HepG2 (cell line): ENCODE results near the gene COPS4. TPM values are rescaled to one million over a fixed set of nuclear protein-coding genes. Genes with fewer than 3 reads are reported as not detected.
A peak's percentile ranks its signal among the peaks of the same experiment; 100 is the strongest.

Experiments used
- AGO1 ChIP-seq: fragments of 200-400 bp; formaldehyde crosslinking; IDR thresholded peaks from 2 replicates; pipeline ENCODE4 v1.6.1; 2017; ENCODE audit warnings: mild to moderate bottlenecking, low read depth, low read length, moderate library complexity; ENCODE audit not compliant: poor library complexity, severe bottlenecking
- ATF7 ChIP-seq, 2 experiments: fragments of 450-650 bp in 1 of 2; sonication (generic) in 1 of 2; formaldehyde crosslinking in 1 of 2; IDR thresholded peaks; 2 replicates each; pipeline versions ENCODE4 v1.4.0 to v1.6.1; 2016 to 2020; ENCODE audit warnings: antibody characterized with exemption in 1 of 2, mild to moderate bottlenecking in 1 of 2, missing genetic modification reagents in 1 of 2
- ATM ChIP-seq: fragments of 450-650 bp; IDR thresholded peaks from 2 replicates; pipeline ENCODE4 v1.7.1; 2017; ENCODE audit warnings: mild to moderate bottlenecking, borderline replicate concordance
- EED ChIP-seq: sonication (generic); formaldehyde crosslinking; IDR thresholded peaks from 2 replicates; pipeline ENCODE4 v1.5.0; 2020; ENCODE audit warnings: mild to moderate bottlenecking, missing genetic modification reagents
- MTF1 ChIP-seq: sonication (generic); formaldehyde crosslinking; IDR thresholded peaks from 2 replicates; pipeline ENCODE4 v1.5.0; 2020; ENCODE audit warnings: missing genetic modification reagents
- NFRKB ChIP-seq: fragments of 450-650 bp; IDR thresholded peaks from 2 replicates; pipeline ENCODE4 v1.6.1; 2017
- NKX3-1 ChIP-seq: sonication (generic); formaldehyde crosslinking; IDR thresholded peaks from 2 replicates; pipeline ENCODE4 v1.5.0; 2020; ENCODE audit warnings: missing genetic modification reagents
- NRL ChIP-seq: sonication (generic); formaldehyde crosslinking; IDR thresholded peaks from 2 replicates; pipeline ENCODE4 v1.5.0; 2020; ENCODE audit warnings: missing genetic modification reagents, mild to moderate bottlenecking, moderate library complexity, borderline replicate concordance
- PCBP2 ChIP-seq: fragments of 200-400 bp; formaldehyde crosslinking; optimal IDR thresholded peaks from 2 replicates; pipeline ENCODE3; 2018; ENCODE audit warnings: low read length, low read depth; ENCODE audit not compliant: poor library complexity, severe bottlenecking
- RBM22 ChIP-seq: fragments of 200-400 bp; formaldehyde crosslinking; optimal IDR thresholded peaks from 2 replicates; pipeline ENCODE3; 2017; ENCODE audit warnings: mild to moderate bottlenecking, low read length, moderate library complexity
- TAF1 ChIP-seq: sonication (generic); formaldehyde crosslinking; IDR thresholded peaks from 2 replicates; pipeline ENCODE4 v1.4.0; 2020; ENCODE audit warnings: missing genetic modification reagents
- U2AF2 ChIP-seq: fragments of 200-400 bp; formaldehyde crosslinking; IDR thresholded peaks from 2 replicates; pipeline ENCODE4 v1.6.1; 2017; ENCODE audit warnings: low read depth, mild to moderate bottlenecking, low read length
- YEATS2 ChIP-seq: sonication (generic); formaldehyde crosslinking; IDR thresholded peaks from 2 replicates; pipeline ENCODE4 v1.4.0; 2020; ENCODE audit warnings: missing genetic modification reagents, borderline replicate concordance
- ZBTB8A ChIP-seq: sonication (generic); formaldehyde crosslinking; IDR thresholded peaks from 2 replicates; pipeline ENCODE4 v1.4.0; 2020; ENCODE audit warnings: mild to moderate bottlenecking, low read depth, missing genetic modification reagents, borderline replicate concordance
- ZFP1 ChIP-seq: IDR thresholded peaks from 2 replicates; pipeline ENCODE4 v1.6.1; 2016
- ZIK1 ChIP-seq: sonication (generic); formaldehyde crosslinking; IDR thresholded peaks from 2 replicates; pipeline ENCODE4 v1.5.0; 2020; ENCODE audit warnings: mild to moderate bottlenecking, low read depth, missing genetic modification reagents, borderline replicate concordance
- ZNF101 ChIP-seq: sonication (generic); formaldehyde crosslinking; IDR thresholded peaks from 2 replicates; pipeline ENCODE4 v1.4.0; 2020; ENCODE audit warnings: mild to moderate bottlenecking, low read depth, missing genetic modification reagents, borderline replicate concordance
- ZNF816 ChIP-seq: sonication (generic); formaldehyde crosslinking; IDR thresholded peaks from 2 replicates; pipeline ENCODE4 v1.8.0; 2022; ENCODE audit warnings: missing genetic modification reagents, mild to moderate bottlenecking, borderline replicate concordance
- polyA plus RNA-seq, 8 experiments: library from polyadenylated mRNA; depleted of rRNA in 3 of 8; stranded (reverse) in 7 of 8; unstranded in 1 of 8; fragments of >200 nt; fragmentation: Illumina TruSeq in 4 of 8; extraction: Trizol in 4 of 8; gene quantifications; 2 replicates each; pipeline versions ENCODE4 v1.2.1 to v1.2.3, GENCODE V29; 2011 to 2016; ENCODE audit warnings: low read depth in 4 of 8, missing spikeins in 1 of 8, mixed read lengths in 1 of 8; ENCODE audit not compliant: insufficient read depth in 1 of 8
- total RNA-seq, 5 experiments: library from RNA; depleted of rRNA; stranded (reverse); fragments of >200 nt; fragmentation: Illumina TruSeq; extraction: Trizol; gene quantifications; 2 replicates each; pipeline ENCODE4 v1.2.3, GENCODE V29; 2016; ENCODE audit warnings: low read depth in 1 of 5
- TF ChIP-seq, protein P1 (sequence below), 2 experiments: fragments of 450-650 bp in 1 of 2; sonication (generic) in 1 of 2; formaldehyde crosslinking; IDR thresholded peaks; 2 replicates each; pipeline versions ENCODE4 v1.5.0 to v1.8.0; 2020 to 2022; ENCODE audit warnings: mild to moderate bottlenecking in 1 of 2, missing genetic modification reagents in 1 of 2
- TF ChIP-seq, protein P2 (sequence below): IDR thresholded peaks from 2 replicates; pipeline ENCODE4 v1.6.1; 2012; ENCODE audit warnings: low read depth, low read length, improper control_type of control experiment
- TF ChIP-seq, protein P3 (sequence below): sonication (generic); formaldehyde crosslinking; IDR thresholded peaks from 2 replicates; pipeline ENCODE4 v1.4.0; 2020; ENCODE audit warnings: missing genetic modification reagents

Gene COPS4
- total and polyA plus RNA-seq, 2 of the 13 experiments (the other 11 are each of a cell fraction or from before 2014, with no cell fraction given): 28.8 to 52.5 TPM

- no peak for TF ChIP-seq ATF7 (IDR thresholded peaks at IDR 0.05)
- no peak for TF ChIP-seq ATF7 (CRISPR knock-in tag; IDR thresholded peaks at IDR 0.05)
- TF ChIP-seq NKX3-1 (CRISPR knock-in tag): no peak
- TF ChIP-seq, protein P1, sequence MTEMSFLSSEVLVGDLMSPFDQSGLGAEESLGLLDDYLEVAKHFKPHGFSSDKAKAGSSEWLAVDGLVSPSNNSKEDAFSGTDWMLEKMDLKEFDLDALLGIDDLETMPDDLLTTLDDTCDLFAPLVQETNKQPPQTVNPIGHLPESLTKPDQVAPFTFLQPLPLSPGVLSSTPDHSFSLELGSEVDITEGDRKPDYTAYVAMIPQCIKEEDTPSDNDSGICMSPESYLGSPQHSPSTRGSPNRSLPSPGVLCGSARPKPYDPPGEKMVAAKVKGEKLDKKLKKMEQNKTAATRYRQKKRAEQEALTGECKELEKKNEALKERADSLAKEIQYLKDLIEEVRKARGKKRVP (CRISPR knock-in tag; IDR thresholded peaks at IDR 0.05): 0 out of 4 replicates have a peak, but pooled peaks of 1 of the 2 experiments have one; percentile 25
- TF ChIP-seq U2AF2: no peak
- TF ChIP-seq ATM: no peak
- TF ChIP-seq EED (CRISPR knock-in tag): no peak
- no peak for TF ChIP-seq ZNF101
- no peak for TF ChIP-seq PCBP2
- TF ChIP-seq ZIK1 (CRISPR knock-in tag): no peak
- no peak for TF ChIP-seq RBM22
- TF ChIP-seq ZBTB8A (CRISPR knock-in tag): no peak
- TF ChIP-seq ZNF816 (CRISPR knock-in tag): peak; percentile 85; the same call in 1 of the 2 replicates
- peak; percentile 64 for TF ChIP-seq TAF1 (CRISPR knock-in tag)
- TF ChIP-seq NRL (CRISPR knock-in tag): no peak; the same call in 1 of the 2 replicates
- TF ChIP-seq, protein P2, sequence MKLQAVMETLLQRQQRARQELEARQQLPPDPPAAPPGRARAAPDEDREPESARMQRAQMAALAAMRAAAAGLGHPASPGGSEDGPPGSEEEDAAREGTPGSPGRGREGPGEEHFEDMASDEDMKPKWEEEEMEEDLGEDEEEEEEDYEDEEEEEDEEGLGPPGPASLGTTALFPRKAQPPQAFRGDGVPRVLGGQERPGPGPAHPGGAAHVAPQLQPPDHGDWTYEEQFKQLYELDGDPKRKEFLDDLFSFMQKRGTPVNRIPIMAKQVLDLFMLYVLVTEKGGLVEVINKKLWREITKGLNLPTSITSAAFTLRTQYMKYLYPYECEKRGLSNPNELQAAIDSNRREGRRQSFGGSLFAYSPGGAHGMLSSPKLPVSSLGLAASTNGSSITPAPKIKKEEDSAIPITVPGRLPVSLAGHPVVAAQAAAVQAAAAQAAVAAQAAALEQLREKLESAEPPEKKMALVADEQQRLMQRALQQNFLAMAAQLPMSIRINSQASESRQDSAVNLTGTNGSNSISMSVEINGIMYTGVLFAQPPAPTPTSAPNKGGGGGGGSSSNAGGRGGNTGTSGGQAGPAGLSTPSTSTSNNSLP: no peak
- no peak for TF ChIP-seq NFRKB
- TF ChIP-seq MTF1 (CRISPR knock-in tag): no peak
- TF ChIP-seq AGO1: no peak
- no peak for TF ChIP-seq YEATS2 (CRISPR knock-in tag)
- TF ChIP-seq, protein P3, sequence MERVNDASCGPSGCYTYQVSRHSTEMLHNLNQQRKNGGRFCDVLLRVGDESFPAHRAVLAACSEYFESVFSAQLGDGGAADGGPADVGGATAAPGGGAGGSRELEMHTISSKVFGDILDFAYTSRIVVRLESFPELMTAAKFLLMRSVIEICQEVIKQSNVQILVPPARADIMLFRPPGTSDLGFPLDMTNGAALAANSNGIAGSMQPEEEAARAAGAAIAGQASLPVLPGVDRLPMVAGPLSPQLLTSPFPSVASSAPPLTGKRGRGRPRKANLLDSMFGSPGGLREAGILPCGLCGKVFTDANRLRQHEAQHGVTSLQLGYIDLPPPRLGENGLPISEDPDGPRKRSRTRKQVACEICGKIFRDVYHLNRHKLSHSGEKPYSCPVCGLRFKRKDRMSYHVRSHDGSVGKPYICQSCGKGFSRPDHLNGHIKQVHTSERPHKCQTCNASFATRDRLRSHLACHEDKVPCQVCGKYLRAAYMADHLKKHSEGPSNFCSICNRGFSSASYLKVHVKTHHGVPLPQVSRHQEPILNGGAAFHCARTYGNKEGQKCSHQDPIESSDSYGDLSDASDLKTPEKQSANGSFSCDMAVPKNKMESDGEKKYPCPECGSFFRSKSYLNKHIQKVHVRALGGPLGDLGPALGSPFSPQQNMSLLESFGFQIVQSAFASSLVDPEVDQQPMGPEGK (CRISPR knock-in tag): peak; percentile 95
- TF ChIP-seq ZFP1 (CRISPR knock-in tag): no peak
These were observed 24.3 kb upstream of the COPS4 start, which contains the start of gene LIN54 (continued) for GRCh38 chr4:83010522-83011318.
